HCT116 (cell line): Measurements from ENCODE around the gene NNT. TPM values are rescaled to one million over a fixed set of nuclear protein-coding genes. Genes with fewer than 3 reads are reported as not detected.

Source experiments
- ATAC-seq: fragments of 200-7000 bp; cut with Tn5 transposase; 2 replicates; pipeline ENCODE4 v1.9.1; 2020; ENCODE audit warnings: mild to moderate bottlenecking, moderate library complexity
- BruUV-seq: library from RNA; stranded (reverse); fragments of 400-500 nt; replicated peaks from 2 replicates; lab custom pipeline; 2021; lab: Mats Ljungman, UMichigan
- CTCF ChIA-PET: fragments of 300-600 bp; sonication (Branson Sonifier 250); formaldehyde crosslinking; loops from one replicate; lab custom pipeline; 2021; ENCODE audit warnings: antibody characterized with exemption; lab: Charles Lee
- POLR2A ChIA-PET: fragments of 300-600, 350-600 bp; sonication (Branson Sonifier 250); formaldehyde crosslinking; loops from one replicate; lab custom pipeline; 2021; ENCODE audit warnings: antibody characterized with exemption; lab: Charles Lee
- RAD21 ChIA-PET, 2 experiments: fragments of 300-600 bp; sonication (Branson Sonifier 250); formaldehyde crosslinking; loops; one replicate each; lab custom pipeline; 2023; ENCODE audit warnings: low total read pairs in 2 of 2; ENCODE audit not compliant: uncharacterized antibody in 2 of 2, unreplicated experiment in 2 of 2, low non-redundant PET in 1 of 2; lab: Charles Lee
- DNase-seq: peaks from one replicate; pipeline ENCODE4 v3.0.0-alpha.2; 2010; ENCODE audit warnings: low read depth, low spot score
- H2AFZ ChIP-seq: fragments of 200-600 bp; shearing (Covaris generic), sonication (generic); 2 replicates; pipeline ENCODE4 v1.6.1; 2017; ENCODE audit warnings: low read depth, mixed run types, mixed read lengths, antibody characterized with exemption, low read length; ENCODE audit not compliant: poor library complexity, severe bottlenecking
- H3K27ac ChIP-seq: 2 replicates; pipeline ENCODE4 v1.5.1; 2012; ENCODE audit warnings: low read depth, low read length
- H3K27me3 ChIP-seq: fragments of 200-600 bp; sonication (generic); 2 replicates; pipeline ENCODE4 v1.6.1; 2016; ENCODE audit warnings: mixed run types, low read length, mixed read lengths; ENCODE audit not compliant: insufficient read depth
- H3K36me3 ChIP-seq, 2 experiments: fragments of 200-500 bp in 1 of 2; fragments of 200-600 bp in 1 of 2; sonication (Bioruptor generic) in 1 of 2; sonication (generic) in 1 of 2; 2 replicates each; pipeline versions ENCODE4 v1.5.1 to v1.6.1; 2014 to 2016; ENCODE audit warnings: low read length in 2 of 2, inconsistent platforms in 1 of 2, mixed read lengths in 1 of 2, mixed run types in 1 of 2; ENCODE audit not compliant: insufficient read depth in 2 of 2, control insufficient read depth in 1 of 2
- H3K4me1 ChIP-seq, 2 experiments: fragments of 200-600 bp in 1 of 2; sonication (generic) in 1 of 2; 2 replicates each; pipeline versions ENCODE4 v1.5.1 to v1.6.1; 2012 to 2017; ENCODE audit warnings: low read length in 2 of 2, inconsistent platforms in 1 of 2, mild to moderate bottlenecking in 1 of 2, mixed read lengths in 1 of 2, mixed run types in 1 of 2, moderate library complexity in 1 of 2; ENCODE audit not compliant: insufficient read depth in 2 of 2, control insufficient read depth in 1 of 2
- H3K4me2 ChIP-seq: fragments of 200-600 bp; sonication (generic); 2 replicates; pipeline ENCODE4 v1.6.1; 2017; ENCODE audit warnings: mixed run types, low read length, mixed read lengths
- H3K4me3 ChIP-seq, 2 experiments: fragments of 200-600 bp in 1 of 2; sonication (generic) in 1 of 2; replicated peaks in 1 of 2; 2 replicates each; pipeline ENCODE4 v1.5.1; 2011 to 2016; ENCODE audit warnings: low read length in 2 of 2, control low read depth in 1 of 2, low read depth in 1 of 2, mild to moderate bottlenecking in 1 of 2, mixed read lengths in 1 of 2, mixed run types in 1 of 2
- H3K79me2 ChIP-seq: fragments of 200-600 bp; sonication (generic); 2 replicates; pipeline ENCODE4 v1.6.1; 2017; ENCODE audit warnings: mild to moderate bottlenecking, mixed run types, low read length, moderate library complexity, mixed read lengths; ENCODE audit not compliant: insufficient read depth
- H3K9ac ChIP-seq: fragments of 200-600 bp; sonication (generic); 2 replicates; pipeline ENCODE4 v1.6.1; 2016; ENCODE audit warnings: low read length, mixed read lengths
- H3K9me2 ChIP-seq: fragments of 200-600 bp; sonication (generic), shearing (Covaris generic); 2 replicates; pipeline ENCODE4 v1.6.1; 2017; ENCODE audit warnings: mixed run types, mild to moderate bottlenecking, moderate library complexity; ENCODE audit not compliant: insufficient read depth
- H3K9me3 ChIP-seq, 2 experiments: fragments of 200-500 bp in 1 of 2; fragments of 200-600 bp in 1 of 2; sonication (Bioruptor generic) in 1 of 2; sonication (generic) in 1 of 2; 2 replicates each; pipeline ENCODE4 v1.6.1; 2014 to 2017; ENCODE audit warnings: low read length in 2 of 2, mixed read lengths in 2 of 2, inconsistent platforms in 1 of 2, low read depth in 1 of 2, mild to moderate bottlenecking in 1 of 2, mixed run types in 1 of 2, moderate library complexity in 1 of 2; ENCODE audit not compliant: control insufficient read depth in 1 of 2, insufficient read depth in 1 of 2
- H4K20me1 ChIP-seq: fragments of 200-600 bp; sonication (generic), shearing (Covaris generic); 2 replicates; pipeline ENCODE4 v1.6.1; 2017; ENCODE audit warnings: mixed run types, mild to moderate bottlenecking, moderate library complexity; ENCODE audit not compliant: insufficient read depth
- CEBPB ChIP-seq: IDR thresholded peaks from 2 replicates; pipeline ENCODE4 v1.6.1; 2012; ENCODE audit warnings: low read depth
- ELF1 ChIP-seq: IDR thresholded peaks from 2 replicates; pipeline ENCODE4 v1.6.1; 2012; ENCODE audit warnings: low read depth, borderline replicate concordance
- EZH2phosphoT487 ChIP-seq: fragments of 200-600 bp; IDR thresholded peaks from 2 replicates; pipeline ENCODE4 v1.6.1; 2018; ENCODE audit warnings: antibody characterized with exemption, borderline replicate concordance
- ZFX ChIP-seq: fragments of 450-650 bp; IDR thresholded peaks from 2 replicates; pipeline ENCODE4 v1.6.1; 2017
- ZNF274 ChIP-seq: fragments of 200-500 bp; sonication (Bioruptor generic); IDR thresholded peaks from 2 replicates; pipeline ENCODE4 v1.6.1; 2014; ENCODE audit warnings: mild to moderate bottlenecking, low read depth, low read length, inconsistent platforms
- intact Hi-C: fragments of 100-400 bp; cut with micrococcal nuclease; formaldehyde crosslinking; loops from 2 replicates; pipeline ENCODE4 v1.10.0; 2022
- total RNA-seq: library from RNA; stranded (reverse); gene quantifications from one replicate; pipeline ENCODE4 v1.2.1, GENCODE V29; 2021; ENCODE audit not compliant: unreplicated experiment
- TF ChIP-seq, protein P1 (sequence below): IDR thresholded peaks from 2 replicates; pipeline ENCODE4 v1.6.1; 2012; ENCODE audit warnings: low read depth

NNT gene
- total RNA-seq, 1 experiment from 2014 or later: 0.32 TPM

DNA sequence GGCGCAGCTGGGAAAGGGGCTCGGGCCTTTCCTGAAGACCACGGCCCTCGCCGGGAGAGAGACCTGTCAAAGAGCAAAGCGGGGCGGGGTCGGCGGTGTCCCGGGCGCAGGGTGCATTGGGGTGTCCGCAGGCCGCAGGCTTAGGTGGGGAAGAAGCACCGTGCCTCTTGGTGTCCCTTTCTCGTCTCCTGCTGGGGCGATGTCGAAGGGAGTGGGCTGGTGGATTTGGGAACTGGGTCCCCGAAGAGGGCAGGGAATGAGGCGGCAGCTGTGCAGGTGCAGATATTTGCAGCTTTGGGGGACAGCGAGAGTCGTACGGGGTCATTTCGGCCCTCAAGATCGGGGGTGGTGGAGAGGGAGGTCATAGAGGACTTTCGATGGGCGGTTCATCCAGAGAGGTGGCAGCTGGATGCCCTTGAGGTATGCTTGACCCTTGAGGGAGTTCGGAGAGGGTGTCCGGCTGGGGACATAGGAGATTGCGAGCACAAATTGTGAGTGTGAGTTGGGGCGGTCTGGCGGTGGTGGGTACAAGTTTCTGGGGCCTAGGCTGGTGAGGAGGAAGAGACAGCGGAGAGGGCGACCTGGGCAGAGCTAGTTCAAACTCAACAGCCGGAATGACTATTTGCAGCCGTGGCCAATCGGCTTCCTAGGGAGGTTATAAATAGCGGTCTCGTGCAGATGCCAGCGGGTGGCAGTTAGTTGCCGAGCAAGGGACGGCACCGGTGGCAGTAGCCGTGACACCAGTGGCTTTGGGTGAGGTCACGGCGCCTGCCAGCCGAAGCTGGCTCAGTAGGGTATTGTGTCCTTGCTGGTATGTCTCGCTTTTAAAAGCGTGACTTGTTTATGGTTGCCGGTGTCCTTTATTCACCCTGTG, 601 bp downstream of the NNT start:
- Histone ChIP-seq H3K27me3 (no peaks in the 10 kb centered on the region), H3K9me3 (no peaks in the 10 kb centered on the region), H3K9me2 (no peaks in the 10 kb centered on the region), H2AFZ (no peak overlapping the region), H3K4me3 (no peak overlapping the region), H3K36me3 (no peaks in the 10 kb centered on the region), H4K20me1 (no peaks in the 10 kb centered on the region), H3K9ac (no peak overlapping the region), H3K27ac (no peak overlapping the region), H3K4me2 (no peak overlapping the region), H3K4me1 (no peaks in the 10 kb centered on the region), H3K79me2 (no peaks in the 10 kb centered on the region)
- intact Hi-C loops: no loop called here
- no peak for DNase-seq
- ChIA-PET CTCF (no interaction called here), RAD21 (no interaction called here), POLR2A (no interaction called here)
- BruUV-seq: no TSS peak
- TF ChIP-seq CEBPB: no peak
- no peak for TF ChIP-seq ZNF274
- no peak for TF ChIP-seq ELF1
- no peak for TF ChIP-seq ZFX
- TF ChIP-seq EZH2phosphoT487: no peak
- TF ChIP-seq, protein P1, sequence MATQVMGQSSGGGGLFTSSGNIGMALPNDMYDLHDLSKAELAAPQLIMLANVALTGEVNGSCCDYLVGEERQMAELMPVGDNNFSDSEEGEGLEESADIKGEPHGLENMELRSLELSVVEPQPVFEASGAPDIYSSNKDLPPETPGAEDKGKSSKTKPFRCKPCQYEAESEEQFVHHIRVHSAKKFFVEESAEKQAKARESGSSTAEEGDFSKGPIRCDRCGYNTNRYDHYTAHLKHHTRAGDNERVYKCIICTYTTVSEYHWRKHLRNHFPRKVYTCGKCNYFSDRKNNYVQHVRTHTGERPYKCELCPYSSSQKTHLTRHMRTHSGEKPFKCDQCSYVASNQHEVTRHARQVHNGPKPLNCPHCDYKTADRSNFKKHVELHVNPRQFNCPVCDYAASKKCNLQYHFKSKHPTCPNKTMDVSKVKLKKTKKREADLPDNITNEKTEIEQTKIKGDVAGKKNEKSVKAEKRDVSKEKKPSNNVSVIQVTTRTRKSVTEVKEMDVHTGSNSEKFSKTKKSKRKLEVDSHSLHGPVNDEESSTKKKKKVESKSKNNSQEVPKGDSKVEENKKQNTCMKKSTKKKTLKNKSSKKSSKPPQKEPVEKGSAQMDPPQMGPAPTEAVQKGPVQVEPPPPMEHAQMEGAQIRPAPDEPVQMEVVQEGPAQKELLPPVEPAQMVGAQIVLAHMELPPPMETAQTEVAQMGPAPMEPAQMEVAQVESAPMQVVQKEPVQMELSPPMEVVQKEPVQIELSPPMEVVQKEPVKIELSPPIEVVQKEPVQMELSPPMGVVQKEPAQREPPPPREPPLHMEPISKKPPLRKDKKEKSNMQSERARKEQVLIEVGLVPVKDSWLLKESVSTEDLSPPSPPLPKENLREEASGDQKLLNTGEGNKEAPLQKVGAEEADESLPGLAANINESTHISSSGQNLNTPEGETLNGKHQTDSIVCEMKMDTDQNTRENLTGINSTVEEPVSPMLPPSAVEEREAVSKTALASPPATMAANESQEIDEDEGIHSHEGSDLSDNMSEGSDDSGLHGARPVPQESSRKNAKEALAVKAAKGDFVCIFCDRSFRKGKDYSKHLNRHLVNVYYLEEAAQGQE: no peak
- no peak for ATAC-seq
